GM18502 (cell line): ENCODE results near the gene SMIM17.

ENCODE experiments used
- ATAC-seq: cut with Tn5 transposase; IDR thresholded peaks from one replicate; pipeline ENCODE4 v1.9.1; 2021; ENCODE audit warnings: mild to moderate bottlenecking; ENCODE audit not compliant: unreplicated experiment, poor library complexity

SMIM17 gene

GRCh38 chr19:56705939-56706338 is 63.0 kb downstream of the SMIM17 start:
- no peak for ATAC-seq
